Measurements from ENCODE around the gene ZNF275. TPM values are rescaled to one million over a fixed set of nuclear protein-coding genes. Genes with fewer than 3 reads are reported as not detected.
"Not testable (repeated sequence)": the region's sequence is repeated elsewhere in the genome, so short reads cannot be mapped to it uniquely, and the experiment has no call there.

The ZNF275 gene
- total RNA-seq, 4 donors from 2014 or later = 13.6 to 20.1 (median 16.2) TPM

GRCh38 chrX:153387987-153388721 is 54.2 kb downstream of the ZNF275 start:
- WGBS, 2 donors (ENCODE audit: low coverage in 1 of 2) = no CpG with 5 or more reads among the region's 10 CpGs
- Histone ChIP-seq H3K4me1 (no peaks in the 10 kb centered on the region), H3K9me3 (no peaks in the 10 kb centered on the region), H3K4me3 (no peak overlapping the region), H3K27ac (no peak overlapping the region), H3K36me3 (no peaks in the 10 kb centered on the region), H3K27me3 (no peaks in the 10 kb centered on the region)
- no peak for ATAC-seq
- no peak for TF ChIP-seq POLR2A (IDR thresholded peaks at IDR 0.05)
- no peak for TF ChIP-seq CTCF (IDR thresholded peaks at IDR 0.05)
- TF ChIP-seq EP300 (IDR thresholded peaks at IDR 0.05) = no peak
- no peak for TF ChIP-seq POLR2AphosphoS5 (IDR thresholded peaks at IDR 0.05)

- no peaks in the 10 kb centered on the region for H3K4me1 ChIP-seq
- no peak overlapping the region for H3K27ac ChIP-seq
- no peak for ATAC-seq
- H3K36me3 ChIP-seq = no peaks in the 10 kb centered on the region
- WGBS, 2 donors (ENCODE audit: low coverage in 1 of 2) = 83 to 85% methylated on average over 1 to 4 of the region's 14 CpGs
- H3K9me3 ChIP-seq = no peaks in the 10 kb centered on the region
- TF ChIP-seq EP300 (IDR thresholded peaks at IDR 0.05) (no peak), CTCF (IDR thresholded peaks at IDR 0.05) (no peak), POLR2AphosphoS5 (IDR thresholded peaks at IDR 0.05) (no peak), POLR2A (IDR thresholded peaks at IDR 0.05) (no peak)
- H3K27me3 ChIP-seq = no peaks in the 10 kb centered on the region
- H3K4me3 ChIP-seq = no peak overlapping the region
Observed at GRCh38 chrX:153388722-153389459, 54.9 kb downstream of the ZNF275 start.

- not testable (repeated sequence) for H3K36me3 ChIP-seq, H3K4me1 ChIP-seq, H3K9me3 ChIP-seq, H3K27me3 ChIP-seq, H3K4me3 ChIP-seq, H3K27ac ChIP-seq, ATAC-seq
- 61 to 82% methylated on average over 3 to 6 of the region's 6 CpGs for WGBS, 2 donors (ENCODE audit: low coverage in 1 of 2)
Observed at GRCh38 chrX:153389460-153389768, 55.5 kb downstream of the ZNF275 start.

GRCh38 chrX:153392642-153393321 is 58.8 kb downstream of the ZNF275 start:
- 100% methylated on average over 2 of the region's 16 CpGs; no CpG with 5 or more reads in 1 of the 2 donors for WGBS, 2 donors (ENCODE audit: low coverage in 1 of 2)
- Histone ChIP-seq H3K4me1 (no peaks in the 10 kb centered on the region), H3K27me3 (peaks cover 5% of the 10 kb centered on the region), H3K27ac (no peak overlapping the region), H3K9me3 (no peaks in the 10 kb centered on the region), H3K4me3 (no peak overlapping the region), H3K36me3 (no peaks in the 10 kb centered on the region)
- TF ChIP-seq POLR2AphosphoS5 (IDR thresholded peaks at IDR 0.05) (no peak), CTCF (IDR thresholded peaks at IDR 0.05) (no peak), POLR2A (IDR thresholded peaks at IDR 0.05) (no peak), EP300 (IDR thresholded peaks at IDR 0.05) (no peak)
- ATAC-seq = no peak

- peaks cover 12% of the 10 kb centered on the region for H3K27me3 ChIP-seq
- 29 to 52% methylated on average over 5 to 7 of the region's 13 CpGs for WGBS, 2 donors (ENCODE audit: low coverage in 1 of 2)
- no peak for ATAC-seq
- no peak overlapping the region for H3K27ac ChIP-seq
- H3K4me3 ChIP-seq = no peak overlapping the region
- H3K9me3 ChIP-seq = no peaks in the 10 kb centered on the region
- no peaks in the 10 kb centered on the region for H3K4me1 ChIP-seq
- no peaks in the 10 kb centered on the region for H3K36me3 ChIP-seq
- TF ChIP-seq POLR2A (IDR thresholded peaks at IDR 0.05) (no peak), POLR2AphosphoS5 (IDR thresholded peaks at IDR 0.05) (no peak), CTCF (IDR thresholded peaks at IDR 0.05) (no peak), EP300 (IDR thresholded peaks at IDR 0.05) (no peak)
Observed at GRCh38 chrX:153394612-153395011, 60.7 kb downstream of the ZNF275 start.

Data from gastroesophageal sphincter (tissue), 4 donors.